ENCODE data around the gene ZNF69.
"Not testable (repeated sequence)": the region's sequence is repeated elsewhere in the genome, so short reads cannot be mapped to it uniquely, and the experiment has no call there.

Gene ZNF69

GRCh38 chr19:11927227-11927626 lies 39.6 kb downstream of the ZNF69 start:
- ChIA-PET CTCF (interaction anchor here (0.7 kb wide), 1 partner anchor 144 kb away, joined by 3 read pairs; no protein-coding TSS in a partner anchor), POLR2A (ENCODE audit: low non-redundant PET) (no interaction called here)

GRCh38 chr19:11931051-11931450 lies 43.5 kb downstream of the ZNF69 start:
- H3K27ac ChIP-seq = no peak overlapping the region
- ChIA-PET POLR2A (ENCODE audit: low non-redundant PET) (no interaction called here), CTCF (interaction anchor here (0.6 kb wide), 1 partner anchor 386 kb away, joined by 3 read pairs; no protein-coding TSS in a partner anchor)
- no peak for TF ChIP-seq CTCF (conservative IDR thresholded peaks at IDR 0.05; ENCODE audit: low read depth)
- no peak for DNase-seq (ENCODE audit: low spot score)

More at GRCh38 chr19:11927227-11927626, 39.6 kb downstream of the ZNF69 start:
- DNase-seq (ENCODE audit: low spot score) = no peak
- no peak for TF ChIP-seq CTCF (conservative IDR thresholded peaks at IDR 0.05; ENCODE audit: low read depth)
- H3K27ac ChIP-seq = no peak overlapping the region

GRCh38 chr19:11931513-11931912 lies 43.9 kb downstream of the ZNF69 start:
- no peak for TF ChIP-seq CTCF (conservative IDR thresholded peaks at IDR 0.05; ENCODE audit: low read depth)
- H3K27ac ChIP-seq = no peak overlapping the region
- ChIA-PET CTCF (interaction anchor here (0.6 kb wide), 1 partner anchor 386 kb away, joined by 3 read pairs; no protein-coding TSS in a partner anchor), POLR2A (ENCODE audit: low non-redundant PET) (no interaction called here)
- no peak for DNase-seq (ENCODE audit: low spot score)

- DNase-seq (ENCODE audit: low spot score); CTCF ChIA-PET; H3K27ac ChIP-seq; POLR2A ChIA-PET (ENCODE audit: low non-redundant PET): not testable (repeated sequence)
Measured at GRCh38 chr19:11935829-11936228, 48.2 kb downstream of the ZNF69 start.

- POLR2A ChIA-PET (ENCODE audit: low non-redundant PET); CTCF ChIA-PET; DNase-seq (ENCODE audit: low spot score); H3K27ac ChIP-seq: not testable (repeated sequence)
Measured at GRCh38 chr19:11938383-11938782, 50.8 kb downstream of the ZNF69 start.

GRCh38 chr19:11941361-11941887 lies 53.8 kb downstream of the ZNF69 start:
- CTCF ChIA-PET; DNase-seq (ENCODE audit: low spot score); POLR2A ChIA-PET (ENCODE audit: low non-redundant PET); H3K27ac ChIP-seq: not testable (repeated sequence)

GRCh38 chr19:11942008-11942842 lies 54.6 kb downstream of the ZNF69 start:
- POLR2A ChIA-PET (ENCODE audit: low non-redundant PET) = no interaction called here
- CTCF ChIA-PET = no interaction called here
- no peak for TF ChIP-seq CTCF (conservative IDR thresholded peaks at IDR 0.05; ENCODE audit: low read depth)
- no peak overlapping the region for H3K27ac ChIP-seq
- DNase-seq (ENCODE audit: low spot score) = no peak

- no peak for DNase-seq (ENCODE audit: low spot score)
- CTCF ChIA-PET = no interaction called here
- POLR2A ChIA-PET (ENCODE audit: low non-redundant PET) = no interaction called here
- no peak overlapping the region for H3K27ac ChIP-seq
- no peak for TF ChIP-seq CTCF (conservative IDR thresholded peaks at IDR 0.05; ENCODE audit: low read depth)
Measured at GRCh38 chr19:11942843-11943108, 55.2 kb downstream of the ZNF69 start.

All from RWPE1 (cell line).